Prostate gland (tissue), 2 donors: ENCODE data around the gene SFRP5. TPM values are rescaled to one million over a fixed set of nuclear protein-coding genes. Genes with fewer than 3 reads are reported as not detected.

Experiments used
- DNase-seq: peaks from one replicate; pipeline ENCODE4 v3.0.0-alpha.2; 2019; ENCODE audit warnings: low spot score
- H3K27ac ChIP-seq, 2 donors: fragments of 200-600 bp; sonication (generic); 2 replicates each; pipeline ENCODE4 v1.5.1; 2017 to 2019
- H3K27me3 ChIP-seq: fragments of 200-600 bp; sonication (generic); replicated peaks from 2 replicates; pipeline ENCODE4 v1.5.1; 2019; ENCODE audit not compliant: insufficient read depth
- H3K36me3 ChIP-seq, 2 donors: fragments of 200-600 bp; sonication (generic); 1 replicate in 1 of 2; 2 replicates in 1 of 2; pipeline versions ENCODE4 v1.5.1 to v1.8.1; 2017 to 2019
- H3K4me1 ChIP-seq: fragments of 200-600 bp; sonication (generic); replicated peaks from 2 replicates; pipeline ENCODE4 v1.5.1; 2019
- H3K4me3 ChIP-seq, 2 donors: fragments of 200-600 bp; sonication (generic); 2 replicates each; pipeline ENCODE4 v1.5.1; 2017 to 2019
- H3K9me3 ChIP-seq: fragments of 200-600 bp; sonication (generic); 2 replicates; pipeline ENCODE4 v1.5.1; 2017
- CTCF ChIP-seq, 4 experiments: fragments of 200-600 bp in 2 of 4; fragments of 450-650 bp in 2 of 4; sonication (generic) in 2 of 4; IDR thresholded peaks; 1 replicate in 3 of 4; 2 replicates in 1 of 4; pipeline ENCODE4 v1.5.1; 2016 to 2019; ENCODE audit warnings: antibody characterized with exemption in 4 of 4, mild to moderate bottlenecking in 2 of 4, moderate library complexity in 2 of 4
- POLR2A ChIP-seq: fragments of 450-650 bp; IDR thresholded peaks from one replicate; pipeline ENCODE4 v1.6.1; 2016; ENCODE audit warnings: antibody characterized with exemption, mild to moderate bottlenecking
- POLR2AphosphoS5 ChIP-seq: sonication (generic); formaldehyde crosslinking; IDR thresholded peaks from one replicate; pipeline ENCODE4 v1.6.1; 2017; ENCODE audit warnings: antibody characterized with exemption
- WGBS: methylation state at CpG from one replicate; pipeline ENCODE4 v1.1.5; 2018; 5-methylcytosine and 5-hydroxymethylcytosine counted together
- intact Hi-C: fragments of 100-400 bp; cut with DNase I; formaldehyde crosslinking; loops from one replicate; pipeline ENCODE4 v1.14.2; 2022
- total RNA-seq, 2 donors: library from RNA; depleted of rRNA; stranded (reverse); fragments of >200 nt; gene quantifications; one replicate each; pipeline ENCODE4 v1.1.0, GENCODE V29; 2016

The SFRP5 gene
- total RNA-seq, 2 donors from 2014 or later: 0.23 to 3.2 TPM

- no peaks in the 10 kb centered on the region for H3K9me3 ChIP-seq
- H3K27ac ChIP-seq: no peak overlapping the region
- H3K27me3 ChIP-seq: no peaks in the 10 kb centered on the region
- peaks cover 2 to 6% of the 10 kb centered on the region in 2 donors for H3K36me3 ChIP-seq
- H3K4me1 ChIP-seq: no peaks in the 10 kb centered on the region
- no peak for TF ChIP-seq POLR2AphosphoS5
- TF ChIP-seq POLR2A: no peak
- peak in 3 of 4 experiments; percentile 47 to 68 (median 51) for TF ChIP-seq CTCF (IDR thresholded peaks at IDR 0.05)
- peak; percentile 21 for DNase-seq
- intact Hi-C loops: loop anchor here (2.0 kb wide), 1 partner anchor 109 kb away; no protein-coding TSS in a partner anchor
- WGBS: 64% methylated on average over 4 of the region's 5 CpGs
- no peak overlapping the region for H3K4me3 ChIP-seq
Observed at GRCh38 chr10:97759158-97759887, 12.5 kb downstream of the SFRP5 start.

DNA sequence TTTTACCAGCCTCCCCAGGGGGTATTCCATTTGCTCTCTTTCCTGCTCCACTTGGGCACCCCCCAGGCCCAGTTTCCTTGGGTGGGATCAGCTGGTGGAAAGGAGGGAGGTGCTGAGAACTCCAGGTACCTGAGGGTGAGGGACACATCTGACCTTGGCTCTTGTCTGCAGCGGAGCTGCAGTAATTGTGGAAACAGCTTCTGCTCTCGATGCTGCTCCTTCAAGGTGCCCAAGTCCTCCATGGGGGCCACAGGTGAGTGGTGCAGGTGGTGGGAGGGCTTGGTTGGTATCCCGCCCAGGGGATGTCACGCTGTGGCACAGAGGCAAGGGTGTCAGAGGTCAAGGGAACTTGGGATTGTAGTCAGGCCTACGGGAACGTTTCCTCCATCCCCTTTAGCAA, 14.3 kb downstream of the SFRP5 start:
- WGBS: 86% methylated on average over 6 of the region's 6 CpGs
- Histone ChIP-seq H3K4me3 (no peak overlapping the region), H3K36me3 (peaks cover 9 to 22% of the 10 kb centered on the region in 2 donors), H3K27ac (no peak overlapping the region), H3K27me3 (no peaks in the 10 kb centered on the region), H3K4me1 (no peaks in the 10 kb centered on the region), H3K9me3 (no peaks in the 10 kb centered on the region)
- intact Hi-C loops: no loop called here
- no peak for DNase-seq
- TF ChIP-seq POLR2AphosphoS5: no peak
- TF ChIP-seq POLR2A: no peak
- no peak for TF ChIP-seq CTCF (IDR thresholded peaks at IDR 0.05)

- no peak for DNase-seq
- H3K27ac ChIP-seq: no peak overlapping the region
- intact Hi-C loops: no loop called here
- no peaks in the 10 kb centered on the region for H3K4me1 ChIP-seq
- peaks cover 15 to 22% of the 10 kb centered on the region in 2 donors for H3K36me3 ChIP-seq
- H3K9me3 ChIP-seq: no peaks in the 10 kb centered on the region
- TF ChIP-seq CTCF (IDR thresholded peaks at IDR 0.05): no peak
- no peak for TF ChIP-seq POLR2AphosphoS5
- TF ChIP-seq POLR2A: no peak
- WGBS: 92% methylated on average over 6 of the region's 6 CpGs
- no peak overlapping the region for H3K4me3 ChIP-seq
- H3K27me3 ChIP-seq: no peaks in the 10 kb centered on the region
Observed at GRCh38 chr10:97755718-97756117, 16.1 kb downstream of the SFRP5 start.

DNA sequence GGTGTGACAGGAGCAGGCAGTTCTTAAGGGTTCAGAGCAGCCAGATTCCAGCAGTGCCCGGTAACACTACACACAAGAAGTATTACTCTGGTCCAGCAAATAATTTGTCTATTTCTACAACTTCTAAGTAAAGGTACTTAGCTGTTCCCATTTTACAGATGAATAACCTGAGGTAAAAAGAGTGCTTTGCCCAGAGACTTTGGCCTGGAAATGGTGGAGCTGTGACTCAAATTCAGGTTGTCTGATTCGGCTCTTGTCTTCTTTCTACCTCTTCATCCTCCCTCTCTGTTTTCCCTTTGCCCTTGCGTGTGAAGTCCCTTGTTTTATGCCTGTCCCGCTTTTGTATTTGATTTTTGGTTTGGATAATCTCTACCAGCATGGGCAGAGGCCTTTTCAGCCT, 17.1 kb downstream of the SFRP5 start:
- Histone ChIP-seq H3K27me3 (no peaks in the 10 kb centered on the region), H3K4me1 (no peaks in the 10 kb centered on the region), H3K27ac (no peak overlapping the region), H3K36me3 (peaks cover 16 to 28% of the 10 kb centered on the region in 2 donors), H3K9me3 (no peaks in the 10 kb centered on the region), H3K4me3 (no peak overlapping the region)
- no peak for TF ChIP-seq POLR2AphosphoS5
- TF ChIP-seq POLR2A: no peak
- TF ChIP-seq CTCF (IDR thresholded peaks at IDR 0.05): no peak
- DNase-seq: no peak
- WGBS: 49% methylated on average over 4 of the region's 4 CpGs
- intact Hi-C loops: no loop called here

DNA sequence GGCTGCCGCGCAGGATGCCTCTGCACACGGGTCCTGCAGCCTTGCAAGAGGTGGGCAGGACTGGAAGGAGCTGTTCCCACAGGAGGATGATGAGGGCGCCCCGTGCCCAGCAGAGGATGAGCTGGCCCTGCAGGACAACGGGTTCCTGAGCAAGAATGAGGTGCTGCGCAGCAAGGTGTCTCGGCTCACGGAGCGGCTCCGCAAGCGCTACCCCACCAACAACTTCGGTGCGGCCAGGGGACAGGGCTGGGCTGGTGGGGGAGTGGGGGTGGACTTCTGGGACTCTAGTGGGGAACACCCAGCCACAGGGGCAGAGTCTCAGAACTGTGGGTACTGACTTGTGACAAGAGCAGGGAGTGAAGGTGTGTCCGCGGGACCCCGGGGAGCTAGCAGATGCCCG, 18.8 kb downstream of the SFRP5 start:
- Histone ChIP-seq H3K27ac (no peak overlapping the region), H3K9me3 (no peaks in the 10 kb centered on the region), H3K27me3 (no peaks in the 10 kb centered on the region), H3K36me3 (peaks cover 16 to 33% of the 10 kb centered on the region in 2 donors), H3K4me1 (no peaks in the 10 kb centered on the region), H3K4me3 (no peak overlapping the region)
- no peak for DNase-seq
- TF ChIP-seq POLR2A: no peak
- no peak for TF ChIP-seq POLR2AphosphoS5
- TF ChIP-seq CTCF (IDR thresholded peaks at IDR 0.05): no peak
- intact Hi-C loops: no loop called here
- WGBS: 92% methylated on average over 18 of the region's 18 CpGs
